GM12872 (cell line): ENCODE measurements around the gene GPR137.
A peak's percentile ranks its signal among the peaks of the same experiment; 100 is the strongest.

Source experiments
- CTCF ChIP-seq: IDR thresholded peaks from 3 replicates; pipeline ENCODE4 v1.5.1; 2011; ENCODE audit warnings: low read depth, mild to moderate bottlenecking, low read length, moderate library complexity; ENCODE audit not compliant: insufficient read depth

GPR137 gene

GRCh38 chr11:64298966-64299846 lies 13.6 kb downstream of the GPR137 start:
- TF ChIP-seq CTCF: no peak

GRCh38 chr11:64299847-64300648 lies 14.4 kb downstream of the GPR137 start, which contains the start of gene CATSPERZ:
TSS of gene CATSPERZ (plus strand) at chr11:64300358. CDS start at chr11:64300411, 53 bp downstream.
- no peak for TF ChIP-seq CTCF

GRCh38 chr11:64303109-64304031 lies 17.7 kb downstream of the GPR137 start:
- TF ChIP-seq CTCF: no peak

- TF ChIP-seq CTCF: no peak
These were observed 18.3 kb downstream of the GPR137 start for GRCh38 chr11:64304032-64304315.

GRCh38 chr11:64304316-64305072 lies 18.8 kb downstream of the GPR137 start:
- TF ChIP-seq CTCF: peak; percentile 96

GRCh38 chr11:64305075-64305690 lies 19.5 kb downstream of the GPR137 start, which contains the start of gene ESRRA:
TSS of gene ESRRA (plus strand) at chr11:64305524. CDS start at chr11:64307180, 1,656 bp downstream.
- no peak for TF ChIP-seq CTCF
